SK-N-SH (cell line): ENCODE data around the gene HOXA2. TPM values are rescaled to one million over a fixed set of nuclear protein-coding genes. Genes with fewer than 3 reads are reported as not detected.

Source experiments
- CTCF ChIA-PET: fragments of 300-600, 350-600 bp; formaldehyde crosslinking; extraction: SDS; loops from one replicate; lab custom pipeline; 2021; lab: Yijun Ruan, JAX
- POLR2A ChIA-PET: fragments of 350-600 bp; sonication (Branson Sonifier 250); formaldehyde crosslinking; extraction: SDS; loops from one replicate; lab custom pipeline; 2020; ENCODE audit warnings: antibody characterized with exemption, inconsistent platforms; lab: Yijun Ruan, JAX
- DNase-seq: peaks from one replicate; pipeline ENCODE4 v3.0.0; 2012
- H2AFZ ChIP-seq: fragments of 200-600 bp; sonication (generic); 2 replicates; pipeline ENCODE4 v1.8.1; 2016; ENCODE audit warnings: antibody characterized with exemption, mild to moderate bottlenecking, low read depth
- H3F3A ChIP-seq: fragments of 200-600 bp; sonication (generic); replicated peaks from 2 replicates; pipeline ENCODE3; 2016; ENCODE audit warnings: antibody characterized with exemption, mild to moderate bottlenecking; ENCODE audit not compliant: insufficient read depth
- H3K27ac ChIP-seq, 2 experiments: fragments of 200-500 bp in 1 of 2; fragments of 200-600 bp in 1 of 2; sonication (Bioruptor generic) in 1 of 2; sonication (generic), shearing (Covaris generic) in 1 of 2; 2 replicates each; pipeline versions ENCODE4 v1.5.1 to v1.6.1; 2014 to 2016; ENCODE audit warnings: low read depth in 2 of 2, inconsistent platforms in 1 of 2, low read length in 1 of 2, mild to moderate bottlenecking in 1 of 2, mixed read lengths in 1 of 2
- H3K27me3 ChIP-seq: fragments of 200-600 bp; sonication (generic), shearing (Covaris generic); 2 replicates; pipeline ENCODE4 v1.6.1; 2016; ENCODE audit warnings: mixed run types; ENCODE audit not compliant: insufficient read depth
- H3K36me3 ChIP-seq, 2 experiments: fragments of 200-500 bp in 1 of 2; fragments of 200-600 bp in 1 of 2; sonication (Bioruptor generic) in 1 of 2; sonication (generic) in 1 of 2; replicated peaks in 1 of 2; 2 replicates each; pipeline versions ENCODE3 to v1.5.1; 2014 to 2016; ENCODE audit warnings: low read length in 1 of 2, mild to moderate bottlenecking in 1 of 2; ENCODE audit not compliant: insufficient read depth in 2 of 2, control insufficient read depth in 1 of 2
- H3K4me1 ChIP-seq, 2 experiments: fragments of 200-500 bp in 1 of 2; fragments of 200-600 bp in 1 of 2; sonication (Bioruptor generic) in 1 of 2; sonication (generic), shearing (Covaris generic) in 1 of 2; 2 replicates each; pipeline versions ENCODE4 v1.5.1 to v1.6.1; 2014 to 2016; ENCODE audit warnings: low read depth in 1 of 2, low read length in 1 of 2, mixed run types in 1 of 2; ENCODE audit not compliant: insufficient read depth in 2 of 2, control insufficient read depth in 1 of 2
- H3K4me2 ChIP-seq: fragments of 200-600 bp; sonication (generic), shearing (Covaris generic); 2 replicates; pipeline ENCODE4 v1.6.1; 2017; ENCODE audit warnings: mixed run types
- H3K4me3 ChIP-seq, 2 experiments: fragments of 200-500 bp in 1 of 2; fragments of 200-600 bp in 1 of 2; sonication (Bioruptor generic) in 1 of 2; sonication (generic), shearing (Covaris generic) in 1 of 2; 2 replicates each; pipeline versions ENCODE4 v1.5.1 to v1.8.1; 2014 to 2016; ENCODE audit warnings: low read depth in 2 of 2, inconsistent platforms in 1 of 2, low read length in 1 of 2, mild to moderate bottlenecking in 1 of 2, mixed read lengths in 1 of 2, moderate library complexity in 1 of 2
- H3K79me2 ChIP-seq: fragments of 200-600 bp; sonication (generic); 2 replicates; pipeline ENCODE4 v1.8.1; 2017; ENCODE audit warnings: mild to moderate bottlenecking; ENCODE audit not compliant: insufficient read depth
- H3K9ac ChIP-seq: fragments of 200-600 bp; sonication (generic); 2 replicates; pipeline ENCODE4 v1.6.1; 2017; ENCODE audit warnings: mixed run types
- H3K9me2 ChIP-seq: fragments of 200-600 bp; sonication (generic); 2 replicates; pipeline ENCODE4 v1.6.1; 2017; ENCODE audit warnings: mixed run types
- H3K9me3 ChIP-seq: fragments of 200-600 bp; sonication (generic); 2 replicates; pipeline ENCODE4 v1.6.1; 2017; ENCODE audit warnings: mixed run types, mild to moderate bottlenecking, moderate library complexity
- H4K20me1 ChIP-seq: fragments of 200-600 bp; sonication (generic); 2 replicates; pipeline ENCODE4 v1.6.1; 2017; ENCODE audit warnings: mild to moderate bottlenecking, mixed run types; ENCODE audit not compliant: insufficient read depth
- CHD2 ChIP-seq: fragments of 150-350 bp; IDR thresholded peaks from 2 replicates; pipeline ENCODE4 v1.6.1; 2018; ENCODE audit warnings: low read length; ENCODE audit not compliant: partially characterized antibody
- ELF1 ChIP-seq: IDR thresholded peaks from 2 replicates; pipeline ENCODE4 v1.4.0; 2012
- EZH2phosphoT487 ChIP-seq: fragments of 200-600 bp; sonication (generic); IDR thresholded peaks from 2 replicates; pipeline ENCODE4 v1.6.1; 2017; ENCODE audit warnings: low read depth, mixed run types, mild to moderate bottlenecking, antibody characterized with exemption, moderate library complexity, borderline replicate concordance
- FOSL2 ChIP-seq: IDR thresholded peaks from 2 replicates; pipeline ENCODE4 v1.4.0; 2012; ENCODE audit warnings: low read depth, mild to moderate bottlenecking, moderate library complexity, borderline replicate concordance
- GABPA ChIP-seq: IDR thresholded peaks from 2 replicates; pipeline ENCODE4 v1.4.0; 2012; ENCODE audit warnings: low read depth, mild to moderate bottlenecking
- GATA2 ChIP-seq: sonication (generic); formaldehyde crosslinking; IDR thresholded peaks from 2 replicates; pipeline ENCODE4 v1.5.0; 2020; ENCODE audit warnings: mild to moderate bottlenecking, missing genetic modification reagents
- NRF1 ChIP-seq: IDR thresholded peaks from 2 replicates; pipeline ENCODE4 v1.6.1; 2012; ENCODE audit warnings: low read depth, mild to moderate bottlenecking, low read length
- POLR2AphosphoS5 ChIP-seq: IDR thresholded peaks from 2 replicates; pipeline ENCODE4 v1.6.1; 2012; ENCODE audit warnings: low read depth, low read length
- RCOR1 ChIP-seq: fragments of 150-350 bp; IDR thresholded peaks from 2 replicates; pipeline ENCODE4 v1.6.1; 2017; ENCODE audit warnings: antibody characterized with exemption, low read length
- REST ChIP-seq: IDR thresholded peaks from 2 replicates; pipeline ENCODE4 v1.6.1; 2012; ENCODE audit warnings: mild to moderate bottlenecking, low read depth, low read length, moderate library complexity
- RFX5 ChIP-seq: IDR thresholded peaks from 2 replicates; pipeline ENCODE4 v1.6.1; 2012; ENCODE audit warnings: mild to moderate bottlenecking, improper control_type of control experiment, low read length
- SMC3 ChIP-seq: IDR thresholded peaks from 2 replicates; pipeline ENCODE4 v1.6.1; 2012; ENCODE audit warnings: low read depth, low read length, improper control_type of control experiment
- TCF12 ChIP-seq: IDR thresholded peaks from 2 replicates; pipeline ENCODE4 v1.4.0; 2012
- WGBS: methylation state at CpG from one replicate; pipeline ENCODE4 v1.1.6; 2017; ENCODE audit warnings: low lambda C conversion rate; 5-methylcytosine and 5-hydroxymethylcytosine counted together
- polyA plus RNA-seq, 3 experiments: library from polyadenylated mRNA; depleted of rRNA; stranded (reverse); fragments of >200 nt; gene quantifications; 2 replicates each; pipeline ENCODE4 v1.2.3, GENCODE V29; 2012
- TF ChIP-seq, protein P1 (sequence below): IDR thresholded peaks from 2 replicates; pipeline ENCODE4; 2012
- TF ChIP-seq, protein P2 (sequence below): IDR thresholded peaks from 2 replicates; pipeline ENCODE4 v1.4.0; 2012; ENCODE audit warnings: low read depth, borderline replicate concordance
- TF ChIP-seq, protein P3 (sequence below): fragments of 150-350 bp; IDR thresholded peaks from 2 replicates; pipeline ENCODE4 v1.6.1; 2016; ENCODE audit warnings: mild to moderate bottlenecking, low read depth, low read length
- TF ChIP-seq, protein P4 (sequence below): IDR thresholded peaks from 2 replicates; pipeline ENCODE4 v1.4.0; 2012; ENCODE audit warnings: low read depth, borderline replicate concordance

Gene HOXA2
- polyA plus RNA-seq, 1 of the 3 experiments (the other 2 are of a cell fraction): not detected

DNA sequence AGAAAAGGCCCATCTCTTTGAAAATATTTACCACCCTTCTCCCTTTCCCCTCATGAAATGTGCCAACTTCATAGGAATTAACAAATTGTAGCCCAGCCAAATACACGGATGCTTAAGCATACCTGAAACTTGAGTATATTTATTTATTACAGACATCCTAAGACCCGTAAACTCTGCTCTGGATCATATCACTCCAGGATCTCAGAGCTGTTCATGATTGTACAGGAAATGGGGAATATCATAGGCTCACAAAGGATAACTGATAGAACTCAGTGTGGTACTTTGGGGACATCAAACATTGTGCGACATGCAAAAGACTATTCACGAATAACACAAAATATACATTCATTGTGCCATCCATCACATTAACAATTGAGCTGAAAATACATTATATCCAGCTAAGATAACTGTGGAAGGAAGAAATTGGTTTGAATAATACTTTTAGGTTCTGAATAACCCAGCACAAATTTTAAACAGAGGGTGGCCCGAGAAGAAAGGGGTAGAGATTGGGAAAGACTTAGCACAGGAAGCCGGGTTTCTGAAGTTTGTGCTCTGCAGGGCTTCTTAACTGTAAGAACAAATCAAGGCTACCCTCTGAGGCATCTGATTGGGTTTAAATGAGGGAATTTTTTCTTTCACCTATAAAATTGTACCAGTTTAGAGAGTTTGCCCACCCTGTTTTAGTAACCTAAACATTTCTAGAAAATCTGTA is 9.1 kb downstream of the HOXA2 start (continued):
- TF ChIP-seq POLR2AphosphoS5: no peak
- TF ChIP-seq, protein P1, sequence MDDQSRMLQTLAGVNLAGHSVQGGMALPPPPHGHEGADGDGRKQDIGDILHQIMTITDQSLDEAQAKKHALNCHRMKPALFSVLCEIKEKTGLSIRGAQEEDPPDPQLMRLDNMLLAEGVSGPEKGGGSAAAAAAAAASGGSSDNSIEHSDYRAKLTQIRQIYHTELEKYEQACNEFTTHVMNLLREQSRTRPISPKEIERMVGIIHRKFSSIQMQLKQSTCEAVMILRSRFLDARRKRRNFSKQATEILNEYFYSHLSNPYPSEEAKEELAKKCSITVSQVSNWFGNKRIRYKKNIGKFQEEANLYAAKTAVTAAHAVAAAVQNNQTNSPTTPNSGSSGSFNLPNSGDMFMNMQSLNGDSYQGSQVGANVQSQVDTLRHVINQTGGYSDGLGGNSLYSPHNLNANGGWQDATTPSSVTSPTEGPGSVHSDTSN: no peak
- TF ChIP-seq RFX5: no peak
- TF ChIP-seq NRF1: no peak
- no peak for TF ChIP-seq RCOR1
- TF ChIP-seq SMC3: no peak
- TF ChIP-seq ELF1: no peak
- TF ChIP-seq TCF12: no peak
- TF ChIP-seq, all 33 proteins: peak for 0

DNA sequence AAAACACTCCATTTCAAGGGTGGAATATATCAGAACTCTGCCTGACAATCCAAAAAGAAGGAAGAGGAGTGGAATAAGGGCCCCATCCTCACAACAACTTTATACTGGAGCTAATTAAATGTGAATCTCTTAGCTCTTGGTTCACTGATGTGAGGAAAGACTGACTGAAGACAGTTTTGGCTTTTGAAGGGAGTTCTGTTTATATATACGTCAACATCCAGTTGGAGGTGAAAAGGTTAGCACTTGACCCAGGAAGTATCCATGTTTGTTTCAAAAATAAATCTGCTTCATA is 9.7 kb downstream of the HOXA2 start:
- CTCF ChIA-PET: interaction anchor here (1.8 kb wide), 1 partner anchor 9 kb away, joined by 6 read pairs; no protein-coding TSS in a partner anchor

More for the DNA sequence above, 9.7 kb downstream of the HOXA2 start:
- H3K4me3 ChIP-seq: no peak overlapping the region
- no peaks in the 10 kb centered on the region; a peak in 1 of 4 replicates for H3K4me1 ChIP-seq
- no peaks in the 10 kb centered on the region for H4K20me1 ChIP-seq
- no peak for DNase-seq
- no peak overlapping the region for H2AFZ ChIP-seq
- H3F3A ChIP-seq: no peaks in the 10 kb centered on the region
- H3K27me3 ChIP-seq: peaks cover 93% of the 10 kb centered on the region
- 6% methylated on average over 1 of the region's 1 CpG for WGBS
- POLR2A ChIA-PET: no interaction called here
- H3K36me3 ChIP-seq: no peaks in the 10 kb centered on the region
- H3K9ac ChIP-seq: no peak overlapping the region
- H3K79me2 ChIP-seq: no peaks in the 10 kb centered on the region
- TF ChIP-seq RCOR1 (no peak), POLR2AphosphoS5 (no peak), REST (no peak), EZH2phosphoT487 (no peak), GABPA (no peak), FOSL2 (no peak), CHD2 (no peak), GATA2 (CRISPR knock-in tag) (no peak)
- TF ChIP-seq, protein P2, sequence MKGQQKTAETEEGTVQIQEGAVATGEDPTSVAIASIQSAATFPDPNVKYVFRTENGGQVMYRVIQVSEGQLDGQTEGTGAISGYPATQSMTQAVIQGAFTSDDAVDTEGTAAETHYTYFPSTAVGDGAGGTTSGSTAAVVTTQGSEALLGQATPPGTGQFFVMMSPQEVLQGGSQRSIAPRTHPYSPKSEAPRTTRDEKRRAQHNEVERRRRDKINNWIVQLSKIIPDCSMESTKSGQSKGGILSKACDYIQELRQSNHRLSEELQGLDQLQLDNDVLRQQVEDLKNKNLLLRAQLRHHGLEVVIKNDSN: no peak
- TF ChIP-seq, protein P3, sequence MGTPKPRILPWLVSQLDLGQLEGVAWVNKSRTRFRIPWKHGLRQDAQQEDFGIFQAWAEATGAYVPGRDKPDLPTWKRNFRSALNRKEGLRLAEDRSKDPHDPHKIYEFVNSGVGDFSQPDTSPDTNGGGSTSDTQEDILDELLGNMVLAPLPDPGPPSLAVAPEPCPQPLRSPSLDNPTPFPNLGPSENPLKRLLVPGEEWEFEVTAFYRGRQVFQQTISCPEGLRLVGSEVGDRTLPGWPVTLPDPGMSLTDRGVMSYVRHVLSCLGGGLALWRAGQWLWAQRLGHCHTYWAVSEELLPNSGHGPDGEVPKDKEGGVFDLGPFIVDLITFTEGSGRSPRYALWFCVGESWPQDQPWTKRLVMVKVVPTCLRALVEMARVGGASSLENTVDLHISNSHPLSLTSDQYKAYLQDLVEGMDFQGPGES: no peak
- TF ChIP-seq, protein P4, sequence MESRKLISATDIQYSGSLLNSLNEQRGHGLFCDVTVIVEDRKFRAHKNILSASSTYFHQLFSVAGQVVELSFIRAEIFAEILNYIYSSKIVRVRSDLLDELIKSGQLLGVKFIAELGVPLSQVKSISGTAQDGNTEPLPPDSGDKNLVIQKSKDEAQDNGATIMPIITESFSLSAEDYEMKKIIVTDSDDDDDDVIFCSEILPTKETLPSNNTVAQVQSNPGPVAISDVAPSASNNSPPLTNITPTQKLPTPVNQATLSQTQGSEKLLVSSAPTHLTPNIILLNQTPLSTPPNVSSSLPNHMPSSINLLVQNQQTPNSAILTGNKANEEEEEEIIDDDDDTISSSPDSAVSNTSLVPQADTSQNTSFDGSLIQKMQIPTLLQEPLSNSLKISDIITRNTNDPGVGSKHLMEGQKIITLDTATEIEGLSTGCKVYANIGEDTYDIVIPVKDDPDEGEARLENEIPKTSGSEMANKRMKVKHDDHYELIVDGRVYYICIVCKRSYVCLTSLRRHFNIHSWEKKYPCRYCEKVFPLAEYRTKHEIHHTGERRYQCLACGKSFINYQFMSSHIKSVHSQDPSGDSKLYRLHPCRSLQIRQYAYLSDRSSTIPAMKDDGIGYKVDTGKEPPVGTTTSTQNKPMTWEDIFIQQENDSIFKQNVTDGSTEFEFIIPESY: no peak
- no peak overlapping the region for H3K4me2 ChIP-seq
- H3K9me3 ChIP-seq: no peaks in the 10 kb centered on the region
- H3K27ac ChIP-seq: no peak overlapping the region
- H3K9me2 ChIP-seq: no peaks in the 10 kb centered on the region
